MM.1S (cell line): ENCODE results near the gene SLC27A2.

Experiments used
- DNase-seq: peaks from one replicate; pipeline ENCODE4 v3.0.0-alpha.2; 2015
- H2AFZ ChIP-seq: fragments of 300-600 bp; sonication (generic); 2 replicates; pipeline ENCODE4 v1.6.0; 2016; ENCODE audit warnings: antibody characterized with exemption, low read length
- H3F3A ChIP-seq: fragments of 300-600 bp; sonication (generic); 2 replicates; pipeline ENCODE4 v1.6.1; 2016; ENCODE audit warnings: mild to moderate bottlenecking, antibody characterized with exemption, low read length, moderate library complexity, mixed read lengths; ENCODE audit not compliant: insufficient read depth
- H3K27ac ChIP-seq: fragments of 300-600 bp; sonication (generic); 2 replicates; pipeline ENCODE4 v1.5.1; 2016; ENCODE audit warnings: mild to moderate bottlenecking, low read length
- H3K27me3 ChIP-seq: fragments of 300-600 bp; sonication (generic); replicated peaks from 2 replicates; pipeline ENCODE4 v1.6.0; 2016; ENCODE audit warnings: low read length; ENCODE audit not compliant: insufficient read depth
- H3K36me3 ChIP-seq: fragments of 300-600 bp; sonication (generic); replicated peaks from 2 replicates; pipeline ENCODE4 v1.6.1; 2016; ENCODE audit warnings: mild to moderate bottlenecking, low read length, mixed read lengths; ENCODE audit not compliant: insufficient read depth
- H3K4me1 ChIP-seq: fragments of 300-600 bp; sonication (generic); 2 replicates; pipeline ENCODE4 v1.6.1; 2016; ENCODE audit warnings: low read length, mixed read lengths
- H3K4me2 ChIP-seq: fragments of 300-600 bp; sonication (generic); 2 replicates; pipeline ENCODE4 v1.6.0; 2016; ENCODE audit warnings: low read depth, low read length
- H3K4me3 ChIP-seq: fragments of 300-600 bp; sonication (generic); 2 replicates; pipeline ENCODE4 v1.5.1; 2016; ENCODE audit warnings: low read length, mixed read lengths
- H3K79me2 ChIP-seq: fragments of 300-600 bp; sonication (generic); 2 replicates; pipeline ENCODE4 v1.6.1; 2016; ENCODE audit warnings: mixed run types, low read length, mixed read lengths
- H3K9ac ChIP-seq: fragments of 300-600 bp; sonication (generic); 2 replicates; pipeline ENCODE4 v1.6.1; 2016; ENCODE audit warnings: low read length, mixed read lengths
- H3K9me2 ChIP-seq: fragments of 300-600 bp; sonication (generic); replicated peaks from 2 replicates; pipeline ENCODE4 v1.6.1; 2016; ENCODE audit warnings: mild to moderate bottlenecking, low read length, mixed read lengths; ENCODE audit not compliant: insufficient read depth
- H3K9me3 ChIP-seq: fragments of 300-600 bp; sonication (generic); replicated peaks from 2 replicates; pipeline ENCODE4 v1.6.1; 2016; ENCODE audit warnings: mild to moderate bottlenecking, low read length, mixed read lengths; ENCODE audit not compliant: insufficient read depth
- H4K20me1 ChIP-seq: fragments of 300-600 bp; sonication (generic); 2 replicates; pipeline ENCODE4 v1.6.1; 2016; ENCODE audit warnings: mild to moderate bottlenecking, low read length, moderate library complexity, mixed read lengths; ENCODE audit not compliant: insufficient read depth
- EZH2 ChIP-seq: fragments of 300-600 bp; sonication (generic); optimal IDR thresholded peaks from 2 replicates; pipeline ENCODE3; 2017; ENCODE audit warnings: low read depth, mild to moderate bottlenecking, antibody characterized with exemption, low read length, mixed read lengths
- EZH2phosphoT487 ChIP-seq: fragments of 300-600 bp; sonication (generic); IDR thresholded peaks from 2 replicates; pipeline ENCODE4 v1.6.1; 2018; ENCODE audit warnings: antibody characterized with exemption, low read length
- TF ChIP-seq, protein P1 (sequence below): fragments of 300-600 bp; sonication (generic); IDR thresholded peaks from 2 replicates; pipeline ENCODE4 v1.5.1; 2016; ENCODE audit warnings: antibody characterized with exemption, low read length, mixed read lengths

Gene SLC27A2

GRCh38 chr15:50219820-50220219 is 37.8 kb downstream of the SLC27A2 start:
- Histone ChIP-seq H4K20me1 (no peaks in the 10 kb centered on the region), H2AFZ (no peak overlapping the region), H3K9me2 (no peaks in the 10 kb centered on the region), H3K4me3 (no peak overlapping the region), H3K9ac (no peak overlapping the region), H3K9me3 (no peaks in the 10 kb centered on the region), H3K79me2 (no peaks in the 10 kb centered on the region), H3K27ac (no peak overlapping the region), H3F3A (no peaks in the 10 kb centered on the region), H3K27me3 (no peaks in the 10 kb centered on the region), H3K4me2 (no peak overlapping the region), H3K36me3 (no peaks in the 10 kb centered on the region), H3K4me1 (no peaks in the 10 kb centered on the region)
- TF ChIP-seq, protein P1, sequence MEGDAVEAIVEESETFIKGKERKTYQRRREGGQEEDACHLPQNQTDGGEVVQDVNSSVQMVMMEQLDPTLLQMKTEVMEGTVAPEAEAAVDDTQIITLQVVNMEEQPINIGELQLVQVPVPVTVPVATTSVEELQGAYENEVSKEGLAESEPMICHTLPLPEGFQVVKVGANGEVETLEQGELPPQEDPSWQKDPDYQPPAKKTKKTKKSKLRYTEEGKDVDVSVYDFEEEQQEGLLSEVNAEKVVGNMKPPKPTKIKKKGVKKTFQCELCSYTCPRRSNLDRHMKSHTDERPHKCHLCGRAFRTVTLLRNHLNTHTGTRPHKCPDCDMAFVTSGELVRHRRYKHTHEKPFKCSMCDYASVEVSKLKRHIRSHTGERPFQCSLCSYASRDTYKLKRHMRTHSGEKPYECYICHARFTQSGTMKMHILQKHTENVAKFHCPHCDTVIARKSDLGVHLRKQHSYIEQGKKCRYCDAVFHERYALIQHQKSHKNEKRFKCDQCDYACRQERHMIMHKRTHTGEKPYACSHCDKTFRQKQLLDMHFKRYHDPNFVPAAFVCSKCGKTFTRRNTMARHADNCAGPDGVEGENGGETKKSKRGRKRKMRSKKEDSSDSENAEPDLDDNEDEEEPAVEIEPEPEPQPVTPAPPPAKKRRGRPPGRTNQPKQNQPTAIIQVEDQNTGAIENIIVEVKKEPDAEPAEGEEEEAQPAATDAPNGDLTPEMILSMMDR, result no peak
- no peak for TF ChIP-seq EZH2
- no peak for TF ChIP-seq EZH2phosphoT487
- DNase-seq, result no peak

DNA sequence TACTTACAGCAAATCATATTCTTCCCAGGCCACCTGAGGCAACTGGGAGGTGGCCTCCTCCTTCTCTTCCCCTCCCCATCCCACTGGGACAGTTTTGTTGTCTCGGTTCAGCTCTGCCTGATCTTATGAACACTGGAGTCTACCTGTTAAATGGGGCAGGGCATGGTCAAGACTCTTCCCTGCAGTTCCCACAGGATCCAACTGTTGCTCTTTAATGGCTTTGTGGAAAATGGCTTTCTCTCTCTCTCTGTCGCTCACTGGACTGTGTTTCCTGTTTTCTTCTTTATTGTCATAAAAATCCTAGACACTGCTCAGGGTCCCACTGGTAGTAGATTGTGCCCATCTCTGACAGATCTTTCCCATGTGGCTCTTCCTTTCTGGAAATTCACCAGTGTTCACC is 40.2 kb downstream of the SLC27A2 start:
- no peaks in the 10 kb centered on the region; the same call in 1 of the 2 replicates for H3K36me3 ChIP-seq
- no peak for TF ChIP-seq EZH2
- TF ChIP-seq, protein P1, result no peak
- TF ChIP-seq EZH2phosphoT487, result no peak

GRCh38 chr15:50224606-50225005 is 42.6 kb downstream of the SLC27A2 start:
- Histone ChIP-seq H3K9me3 (no peaks in the 10 kb centered on the region), H3K79me2 (no peaks in the 10 kb centered on the region), H3K9ac (no peak overlapping the region), H3K4me3 (no peak overlapping the region), H3K27ac (no peak overlapping the region), H3K27me3 (no peaks in the 10 kb centered on the region), H4K20me1 (no peaks in the 10 kb centered on the region), H3K36me3 (no peaks in the 10 kb centered on the region; the same call in 1 of the 2 replicates), H2AFZ (no peak overlapping the region), H3K4me2 (no peak overlapping the region), H3K9me2 (no peaks in the 10 kb centered on the region), H3K4me1 (no peaks in the 10 kb centered on the region), H3F3A (no peaks in the 10 kb centered on the region)
- TF ChIP-seq, protein P1, result no peak
- TF ChIP-seq EZH2, result no peak
- TF ChIP-seq EZH2phosphoT487, result no peak
- no peak for DNase-seq

More for the DNA sequence above, 40.2 kb downstream of the SLC27A2 start:
- no peak overlapping the region for H3K27ac ChIP-seq
- H4K20me1 ChIP-seq, result no peaks in the 10 kb centered on the region
- H3F3A ChIP-seq, result no peaks in the 10 kb centered on the region
- no peaks in the 10 kb centered on the region for H3K27me3 ChIP-seq
- H2AFZ ChIP-seq, result no peak overlapping the region
- no peak overlapping the region for H3K4me2 ChIP-seq
- no peaks in the 10 kb centered on the region for H3K79me2 ChIP-seq
- no peaks in the 10 kb centered on the region for H3K4me1 ChIP-seq
- DNase-seq, result no peak
- no peaks in the 10 kb centered on the region for H3K9me3 ChIP-seq
- H3K9ac ChIP-seq, result no peak overlapping the region
- no peaks in the 10 kb centered on the region for H3K9me2 ChIP-seq
- H3K4me3 ChIP-seq, result no peak overlapping the region
